GM12878 (cell line): ENCODE measurements around the gene ATG4B. TPM values are rescaled to one million over a fixed set of nuclear protein-coding genes. Genes with fewer than 3 reads are reported as not detected.

Experiments used
- BMI1 ChIP-seq: fragments of 450-650 bp; IDR thresholded peaks from 2 replicates; pipeline ENCODE4 v1.6.1; 2016; ENCODE audit warnings: mild to moderate bottlenecking, moderate library complexity, borderline replicate concordance
- DPF2 ChIP-seq: fragments of 450-650 bp; IDR thresholded peaks from 2 replicates; pipeline ENCODE4 v1.6.1; 2017; ENCODE audit warnings: mild to moderate bottlenecking
- EP300 ChIP-seq, 2 experiments: fragments of 150-350 bp in 1 of 2; IDR thresholded peaks; 2 replicates each; pipeline ENCODE4 v1.6.1; 2011 to 2012; ENCODE audit warnings: low read depth in 2 of 2, low read length in 2 of 2, borderline replicate concordance in 1 of 2, improper control_type of control experiment in 1 of 2, inconsistent platforms in 1 of 2; ENCODE audit not compliant: control insufficient read depth in 1 of 2
- ETV6 ChIP-seq, 2 experiments: fragments of 450-650 bp in 1 of 2; IDR thresholded peaks in 1 of 2; conservative IDR thresholded peaks in 1 of 2; 2 replicates each; pipeline ENCODE4 v1.6.1; 2014; ENCODE audit warnings: antibody characterized with exemption in 1 of 2, borderline replicate concordance in 1 of 2, low read depth in 1 of 2, mild to moderate bottlenecking in 1 of 2, moderate library complexity in 1 of 2
- HDAC6 ChIP-seq: fragments of 200-600 bp; sonication (generic); IDR thresholded peaks from one replicate; pipeline ENCODE4 v1.8.0; 2017; ENCODE audit warnings: antibody characterized with exemption; ENCODE audit not compliant: unreplicated experiment
- IKZF2 ChIP-seq, 2 experiments: fragments of 450-650 bp; IDR thresholded peaks; 2 replicates each; pipeline ENCODE4 v1.6.1; 2017; ENCODE audit warnings: mild to moderate bottlenecking in 2 of 2, moderate library complexity in 2 of 2
- LARP7 ChIP-seq: fragments of 450-650 bp; IDR thresholded peaks from 2 replicates; pipeline ENCODE4 v1.6.1; 2017; ENCODE audit warnings: mild to moderate bottlenecking
- MEF2A ChIP-seq: IDR thresholded peaks from 2 replicates; pipeline ENCODE4 v1.6.1; 2011; ENCODE audit warnings: low read depth, mild to moderate bottlenecking, low read length, moderate library complexity; ENCODE audit not compliant: insufficient read depth
- MTA3 ChIP-seq: IDR thresholded peaks from 2 replicates; pipeline ENCODE4 v1.6.1; 2012; ENCODE audit warnings: low read length, inconsistent platforms, borderline replicate concordance
- NRF1 ChIP-seq: conservative IDR thresholded peaks from 2 replicates; pipeline ENCODE4 v1.6.1; 2011; ENCODE audit warnings: mild to moderate bottlenecking, low read depth, low read length, improper control_type of control experiment
- POLR2A ChIP-seq: IDR thresholded peaks from 2 replicates; pipeline ENCODE4 v1.6.1; 2011; ENCODE audit warnings: low read depth, mild to moderate bottlenecking, low read length
- SMAD5 ChIP-seq: IDR thresholded peaks from 2 replicates; pipeline ENCODE4 v1.6.1; 2016; ENCODE audit warnings: antibody characterized with exemption, low read depth
- TCF7 ChIP-seq: IDR thresholded peaks from 2 replicates; pipeline ENCODE4 v1.6.1; 2014; ENCODE audit warnings: antibody characterized with exemption, borderline replicate concordance
- YY1 ChIP-seq: IDR thresholded peaks from 2 replicates; pipeline ENCODE4 v1.6.1; 2011; ENCODE audit warnings: low read depth, mild to moderate bottlenecking, low read length
- ZNF207 ChIP-seq: fragments of 450-650 bp; IDR thresholded peaks from 2 replicates; pipeline ENCODE4 v1.6.1; 2014; ENCODE audit warnings: antibody characterized with exemption, mild to moderate bottlenecking, borderline replicate concordance
- ZNF274 ChIP-seq: IDR thresholded peaks from one replicate; pipeline ENCODE4 v1.8.0; 2011; ENCODE audit not compliant: insufficient read length, insufficient read depth
- ZNF384 ChIP-seq: IDR thresholded peaks from 2 replicates; pipeline ENCODE4 v1.6.1; 2012; ENCODE audit warnings: low read depth, mild to moderate bottlenecking, low read length, improper control_type of control experiment, borderline replicate concordance
- polyA plus RNA-seq, 11 experiments: library from polyadenylated mRNA; depleted of rRNA in 4 of 11; unstranded in 6 of 11; stranded (reverse) in 5 of 11; fragments of >200 nt; fragmentation: Nextera tagmentation in 4 of 11; fragmentation: Illumina TruSeq in 1 of 11; extraction: Ambion mirVana in 4 of 11; extraction: Trizol in 1 of 11; gene quantifications; 1 replicate in 1 of 11; 2 replicates in 10 of 11; pipeline versions ENCODE4 v1.2.1 to v1.2.3, GENCODE V29; 2011 to 2016; ENCODE audit warnings: inconsistent platforms in 2 of 11, missing spikeins in 2 of 11, low read depth in 1 of 11
- total RNA-seq, 4 experiments: library from RNA; depleted of rRNA in 3 of 4; stranded (reverse); fragments of >200 nt in 3 of 4; fragmentation: Illumina TruSeq in 1 of 4; extraction: Trizol in 1 of 4; gene quantifications; 2 replicates each; pipeline versions ENCODE4 v1.2.1 to v1.2.3, GENCODE V29; 2013 to 2021
- TF ChIP-seq, protein P1 (sequence below): fragments of 150-350 bp; IDR thresholded peaks from 2 replicates; pipeline ENCODE4 v1.6.1; 2016; ENCODE audit warnings: low read depth, low read length
- TF ChIP-seq, protein P2 (sequence below): IDR thresholded peaks from 2 replicates; pipeline ENCODE4 v1.6.1; 2011; ENCODE audit warnings: low read depth, low read length, improper control_type of control experiment, borderline replicate concordance
- TF ChIP-seq, protein P3 (sequence below): IDR thresholded peaks from 2 replicates; pipeline ENCODE4 v1.6.1; 2012; ENCODE audit warnings: low read depth, low read length, improper control_type of control experiment
- TF ChIP-seq, protein P4 (sequence below): fragments of 450-650 bp; IDR thresholded peaks from 2 replicates; pipeline ENCODE4 v1.6.1; 2016; ENCODE audit warnings: mild to moderate bottlenecking, moderate library complexity, borderline replicate concordance

The ATG4B gene
- total and polyA plus RNA-seq, 10 of the 15 experiments (the other 5 are each of a cell fraction or from before 2014, with no cell fraction given): 5.8 to 84.1 (median 64.9) TPM

DNA sequence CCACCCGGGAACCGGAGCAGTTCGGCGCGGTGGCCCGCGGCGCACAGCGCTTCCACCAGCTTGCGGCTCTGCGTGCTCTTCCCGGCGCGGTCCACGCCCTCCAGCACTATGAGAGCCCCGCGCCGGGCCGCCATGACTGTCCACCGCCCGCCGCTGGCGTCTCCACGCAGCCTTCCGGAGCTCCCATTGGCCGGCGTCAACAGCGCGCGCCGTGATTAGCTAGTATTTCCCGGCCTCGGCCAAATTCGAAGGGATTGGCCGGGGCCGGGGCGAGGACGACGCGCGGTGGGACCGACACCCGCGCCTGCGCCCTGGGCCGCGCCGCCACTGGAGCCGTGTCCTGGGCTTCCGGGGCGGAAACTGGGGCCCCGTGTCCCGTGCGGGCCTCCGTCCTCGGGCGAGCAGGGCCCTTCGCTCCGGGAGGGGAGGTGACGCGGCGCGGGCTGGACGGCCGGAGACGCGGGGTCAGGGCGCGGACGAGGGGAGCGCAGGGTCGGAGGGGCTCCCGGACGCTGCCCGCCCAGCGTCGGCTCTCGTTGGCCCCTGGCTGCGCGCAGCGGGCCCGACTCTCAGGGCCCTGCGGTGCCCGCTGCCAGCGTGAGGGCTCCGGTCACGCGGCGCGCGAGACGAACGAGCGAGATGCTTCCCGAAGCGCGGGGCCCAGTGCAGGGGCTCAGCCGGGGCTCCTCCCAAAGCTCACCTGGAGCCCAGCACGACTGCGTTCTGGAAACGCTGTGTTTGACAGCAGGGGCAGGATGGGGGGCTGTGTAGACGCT is 49.3 kb downstream of the ATG4B start, which contains the start of gene DTYMK (continued):
- peak; percentile 30 for TF ChIP-seq SMAD5
- TF ChIP-seq, protein P1, sequence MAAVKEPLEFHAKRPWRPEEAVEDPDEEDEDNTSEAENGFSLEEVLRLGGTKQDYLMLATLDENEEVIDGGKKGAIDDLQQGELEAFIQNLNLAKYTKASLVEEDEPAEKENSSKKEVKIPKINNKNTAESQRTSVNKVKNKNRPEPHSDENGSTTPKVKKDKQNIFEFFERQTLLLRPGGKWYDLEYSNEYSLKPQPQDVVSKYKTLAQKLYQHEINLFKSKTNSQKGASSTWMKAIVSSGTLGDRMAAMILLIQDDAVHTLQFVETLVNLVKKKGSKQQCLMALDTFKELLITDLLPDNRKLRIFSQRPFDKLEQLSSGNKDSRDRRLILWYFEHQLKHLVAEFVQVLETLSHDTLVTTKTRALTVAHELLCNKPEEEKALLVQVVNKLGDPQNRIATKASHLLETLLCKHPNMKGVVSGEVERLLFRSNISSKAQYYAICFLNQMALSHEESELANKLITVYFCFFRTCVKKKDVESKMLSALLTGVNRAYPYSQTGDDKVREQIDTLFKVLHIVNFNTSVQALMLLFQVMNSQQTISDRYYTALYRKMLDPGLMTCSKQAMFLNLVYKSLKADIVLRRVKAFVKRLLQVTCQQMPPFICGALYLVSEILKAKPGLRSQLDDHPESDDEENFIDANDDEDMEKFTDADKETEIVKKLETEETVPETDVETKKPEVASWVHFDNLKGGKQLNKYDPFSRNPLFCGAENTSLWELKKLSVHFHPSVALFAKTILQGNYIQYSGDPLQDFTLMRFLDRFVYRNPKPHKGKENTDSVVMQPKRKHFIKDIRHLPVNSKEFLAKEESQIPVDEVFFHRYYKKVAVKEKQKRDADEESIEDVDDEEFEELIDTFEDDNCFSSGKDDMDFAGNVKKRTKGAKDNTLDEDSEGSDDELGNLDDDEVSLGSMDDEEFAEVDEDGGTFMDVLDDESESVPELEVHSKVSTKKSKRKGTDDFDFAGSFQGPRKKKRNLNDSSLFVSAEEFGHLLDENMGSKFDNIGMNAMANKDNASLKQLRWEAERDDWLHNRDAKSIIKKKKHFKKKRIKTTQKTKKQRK: no peak
- TF ChIP-seq ETV6 (conservative IDR thresholded peaks at IDR 0.05 in 1 of 2, IDR thresholded peaks at IDR 0.05 in 1 of 2; ENCODE audit: borderline replicate concordance in 1 of 2, low read depth in 1 of 2): no peak
- TF ChIP-seq YY1: peak; percentile 96
- TF ChIP-seq, protein P2, sequence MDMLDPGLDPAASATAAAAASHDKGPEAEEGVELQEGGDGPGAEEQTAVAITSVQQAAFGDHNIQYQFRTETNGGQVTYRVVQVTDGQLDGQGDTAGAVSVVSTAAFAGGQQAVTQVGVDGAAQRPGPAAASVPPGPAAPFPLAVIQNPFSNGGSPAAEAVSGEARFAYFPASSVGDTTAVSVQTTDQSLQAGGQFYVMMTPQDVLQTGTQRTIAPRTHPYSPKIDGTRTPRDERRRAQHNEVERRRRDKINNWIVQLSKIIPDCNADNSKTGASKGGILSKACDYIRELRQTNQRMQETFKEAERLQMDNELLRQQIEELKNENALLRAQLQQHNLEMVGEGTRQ: no peak
- TF ChIP-seq BMI1: no peak
- TF ChIP-seq ZNF207: peak; percentile 82
- peak; percentile 80 for TF ChIP-seq NRF1
- no peak for TF ChIP-seq MTA3
- no peak for TF ChIP-seq IKZF2 (IDR thresholded peaks at IDR 0.05)
- TF ChIP-seq, protein P3, sequence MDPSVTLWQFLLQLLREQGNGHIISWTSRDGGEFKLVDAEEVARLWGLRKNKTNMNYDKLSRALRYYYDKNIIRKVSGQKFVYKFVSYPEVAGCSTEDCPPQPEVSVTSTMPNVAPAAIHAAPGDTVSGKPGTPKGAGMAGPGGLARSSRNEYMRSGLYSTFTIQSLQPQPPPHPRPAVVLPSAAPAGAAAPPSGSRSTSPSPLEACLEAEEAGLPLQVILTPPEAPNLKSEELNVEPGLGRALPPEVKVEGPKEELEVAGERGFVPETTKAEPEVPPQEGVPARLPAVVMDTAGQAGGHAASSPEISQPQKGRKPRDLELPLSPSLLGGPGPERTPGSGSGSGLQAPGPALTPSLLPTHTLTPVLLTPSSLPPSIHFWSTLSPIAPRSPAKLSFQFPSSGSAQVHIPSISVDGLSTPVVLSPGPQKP: peak; percentile 76
- no peak for TF ChIP-seq ZNF274
- TF ChIP-seq MEF2A: no peak
- peak; percentile 95 for TF ChIP-seq POLR2A
- no peak for TF ChIP-seq ZNF384
- TF ChIP-seq DPF2: peak; percentile 89
- TF ChIP-seq LARP7: peak; percentile 96
- TF ChIP-seq, protein P4, sequence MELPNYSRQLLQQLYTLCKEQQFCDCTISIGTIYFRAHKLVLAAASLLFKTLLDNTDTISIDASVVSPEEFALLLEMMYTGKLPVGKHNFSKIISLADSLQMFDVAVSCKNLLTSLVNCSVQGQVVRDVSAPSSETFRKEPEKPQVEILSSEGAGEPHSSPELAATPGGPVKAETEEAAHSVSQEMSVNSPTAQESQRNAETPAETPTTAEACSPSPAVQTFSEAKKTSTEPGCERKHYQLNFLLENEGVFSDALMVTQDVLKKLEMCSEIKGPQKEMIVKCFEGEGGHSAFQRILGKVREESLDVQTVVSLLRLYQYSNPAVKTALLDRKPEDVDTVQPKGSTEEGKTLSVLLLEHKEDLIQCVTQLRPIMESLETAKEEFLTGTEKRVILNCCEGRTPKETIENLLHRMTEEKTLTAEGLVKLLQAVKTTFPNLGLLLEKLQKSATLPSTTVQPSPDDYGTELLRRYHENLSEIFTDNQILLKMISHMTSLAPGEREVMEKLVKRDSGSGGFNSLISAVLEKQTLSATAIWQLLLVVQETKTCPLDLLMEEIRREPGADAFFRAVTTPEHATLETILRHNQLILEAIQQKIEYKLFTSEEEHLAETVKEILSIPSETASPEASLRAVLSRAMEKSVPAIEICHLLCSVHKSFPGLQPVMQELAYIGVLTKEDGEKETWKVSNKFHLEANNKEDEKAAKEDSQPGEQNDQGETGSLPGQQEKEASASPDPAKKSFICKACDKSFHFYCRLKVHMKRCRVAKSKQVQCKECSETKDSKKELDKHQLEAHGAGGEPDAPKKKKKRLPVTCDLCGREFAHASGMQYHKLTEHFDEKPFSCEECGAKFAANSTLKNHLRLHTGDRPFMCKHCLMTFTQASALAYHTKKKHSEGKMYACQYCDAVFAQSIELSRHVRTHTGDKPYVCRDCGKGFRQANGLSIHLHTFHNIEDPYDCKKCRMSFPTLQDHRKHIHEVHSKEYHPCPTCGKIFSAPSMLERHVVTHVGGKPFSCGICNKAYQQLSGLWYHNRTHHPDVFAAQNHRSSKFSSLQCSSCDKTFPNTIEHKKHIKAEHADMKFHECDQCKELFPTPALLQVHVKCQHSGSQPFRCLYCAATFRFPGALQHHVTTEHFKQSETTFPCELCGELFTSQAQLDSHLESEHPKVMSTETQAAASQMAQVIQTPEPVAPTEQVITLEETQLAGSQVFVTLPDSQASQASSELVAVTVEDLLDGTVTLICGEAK: no peak
- TF ChIP-seq HDAC6: no peak
- TF ChIP-seq TCF7: no peak
- TF ChIP-seq EP300 (IDR thresholded peaks at IDR 0.05; ENCODE audit: borderline replicate concordance in 1 of 2, control insufficient read depth in 1 of 2, low read depth in 2 of 2, low read length in 2 of 2): no peak
